Progenitor cell of endocrine pancreas (in vitro differentiated cells): ENCODE measurements around the gene RASGEF1C. TPM values are rescaled to one million over a fixed set of nuclear protein-coding genes. Genes with fewer than 3 reads are reported as not detected.

Experiments
- DNase-seq: peaks from one replicate; pipeline ENCODE4 v3.0.0; 2021; ENCODE audit warnings: low spot score; ENCODE audit not compliant: unreplicated experiment
- H3K27ac Mint-ChIP-seq: 2 replicates; pipeline ENCODE4 v1.8.0; 2021; ENCODE audit warnings: mild to moderate bottlenecking, moderate library complexity, mixed read lengths
- H3K27me3 Mint-ChIP-seq: 2 replicates; pipeline ENCODE4 v1.8.0; 2021; ENCODE audit warnings: mixed read lengths
- H3K36me3 Mint-ChIP-seq: 2 replicates; pipeline ENCODE4 v1.8.0; 2022; ENCODE audit warnings: mixed read lengths; ENCODE audit not compliant: insufficient read depth
- H3K4me1 Mint-ChIP-seq: 2 replicates; pipeline ENCODE4 v1.8.0; 2021; ENCODE audit warnings: low read depth, mixed read lengths
- H3K4me3 Mint-ChIP-seq: 2 replicates; pipeline ENCODE4 v1.8.0; 2021; ENCODE audit warnings: low read depth, mild to moderate bottlenecking, moderate library complexity, mixed read lengths
- H3K9me3 Mint-ChIP-seq: 2 replicates; pipeline ENCODE4 v1.8.0; 2021; ENCODE audit warnings: low read depth, mixed read lengths
- total RNA-seq: library from RNA; stranded (reverse); gene quantifications from 2 replicates; pipeline ENCODE4 v1.2.1, GENCODE V29; 2021
- TF ChIP-seq, protein P1 (sequence below): fragments of 200-600 bp; sonication (generic); IDR thresholded peaks from one replicate; pipeline ENCODE4 v1.5.0; 2021; ENCODE audit warnings: antibody characterized with exemption, mild to moderate bottlenecking; ENCODE audit not compliant: unreplicated experiment

The RASGEF1C gene
- total RNA-seq, 1 donor from 2014 or later: 1.3 TPM

DNA sequence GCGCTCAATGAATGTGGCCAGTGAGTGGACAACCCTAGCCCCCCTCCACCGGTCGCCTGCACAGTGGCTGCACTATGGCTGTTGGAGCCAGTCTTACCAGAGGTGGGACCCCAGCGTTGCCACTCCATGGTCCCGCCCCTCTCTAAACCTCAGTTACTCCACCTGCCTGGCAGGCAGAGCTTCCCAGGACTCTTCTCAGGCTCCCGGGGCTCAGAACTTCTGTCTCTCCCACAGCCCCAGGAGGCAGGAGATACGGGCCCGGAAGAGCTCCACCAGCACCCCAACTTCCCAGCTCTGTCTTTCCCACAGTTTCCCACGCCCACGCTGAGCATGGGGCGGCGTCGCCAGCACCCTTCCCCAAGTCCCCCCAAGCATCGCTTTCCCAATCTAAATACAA, 975 bp downstream of the RASGEF1C start:
- Mint-ChIP-seq H3K9me3 (no peaks in the 10 kb centered on the region), H3K4me1 (peaks cover 1% of the 10 kb centered on the region), H3K27ac (no peak overlapping the region), H3K27me3 (peaks cover 36% of the 10 kb centered on the region), H3K36me3 (no peaks in the 10 kb centered on the region), H3K4me3 (peak overlapping the region; percentile 55)
- TF ChIP-seq, protein P1, sequence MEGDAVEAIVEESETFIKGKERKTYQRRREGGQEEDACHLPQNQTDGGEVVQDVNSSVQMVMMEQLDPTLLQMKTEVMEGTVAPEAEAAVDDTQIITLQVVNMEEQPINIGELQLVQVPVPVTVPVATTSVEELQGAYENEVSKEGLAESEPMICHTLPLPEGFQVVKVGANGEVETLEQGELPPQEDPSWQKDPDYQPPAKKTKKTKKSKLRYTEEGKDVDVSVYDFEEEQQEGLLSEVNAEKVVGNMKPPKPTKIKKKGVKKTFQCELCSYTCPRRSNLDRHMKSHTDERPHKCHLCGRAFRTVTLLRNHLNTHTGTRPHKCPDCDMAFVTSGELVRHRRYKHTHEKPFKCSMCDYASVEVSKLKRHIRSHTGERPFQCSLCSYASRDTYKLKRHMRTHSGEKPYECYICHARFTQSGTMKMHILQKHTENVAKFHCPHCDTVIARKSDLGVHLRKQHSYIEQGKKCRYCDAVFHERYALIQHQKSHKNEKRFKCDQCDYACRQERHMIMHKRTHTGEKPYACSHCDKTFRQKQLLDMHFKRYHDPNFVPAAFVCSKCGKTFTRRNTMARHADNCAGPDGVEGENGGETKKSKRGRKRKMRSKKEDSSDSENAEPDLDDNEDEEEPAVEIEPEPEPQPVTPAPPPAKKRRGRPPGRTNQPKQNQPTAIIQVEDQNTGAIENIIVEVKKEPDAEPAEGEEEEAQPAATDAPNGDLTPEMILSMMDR: no peak
- no peak for DNase-seq

DNA sequence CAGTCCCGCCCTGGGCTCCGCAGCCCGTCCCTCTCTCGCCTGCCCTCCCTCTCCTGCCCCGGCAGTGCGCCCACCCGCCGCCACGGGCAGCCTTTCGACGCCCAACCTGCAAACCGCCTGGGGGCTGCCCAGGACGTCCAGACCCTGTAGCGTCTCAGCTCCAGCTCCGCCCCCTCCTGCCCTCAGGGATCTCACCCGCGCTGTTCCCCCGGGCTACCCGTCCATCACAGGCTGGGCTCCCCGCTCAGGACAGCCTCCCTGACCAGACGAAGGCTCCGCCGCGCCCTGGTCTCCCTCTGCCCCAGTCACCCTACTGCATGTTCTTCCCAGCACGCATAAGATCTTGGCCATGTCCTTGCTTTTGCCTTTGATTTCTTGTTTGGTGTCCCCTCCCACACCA, 1.4 kb downstream of the RASGEF1C start:
- Mint-ChIP-seq H3K4me1 (peaks cover 1% of the 10 kb centered on the region), H3K27ac (no peak overlapping the region), H3K9me3 (no peaks in the 10 kb centered on the region), H3K4me3 (peak overlapping the region; percentile 23), H3K27me3 (peaks cover 34% of the 10 kb centered on the region), H3K36me3 (no peaks in the 10 kb centered on the region)
- DNase-seq: no peak
- TF ChIP-seq, protein P1: no peak

DNA sequence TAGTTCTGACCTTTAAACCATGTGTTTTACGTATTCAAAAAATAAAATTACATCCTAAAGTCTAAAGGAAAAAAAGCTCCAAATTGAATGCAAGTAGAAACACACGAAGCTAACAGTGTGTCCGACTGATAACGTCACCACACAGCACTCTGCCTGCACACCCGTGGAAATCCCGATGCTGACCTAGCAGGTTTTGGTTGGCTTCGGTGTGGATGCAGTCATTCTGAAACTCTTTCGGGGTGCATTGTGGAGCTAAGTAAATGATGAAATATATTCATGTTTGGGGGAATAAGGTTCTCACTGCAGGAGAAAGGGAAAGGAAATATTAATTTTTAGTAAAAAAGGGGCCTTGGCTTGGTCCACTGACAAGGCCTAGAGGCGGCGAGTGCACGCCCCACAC, 2.0 kb downstream of the RASGEF1C start:
- H3K4me1 Mint-ChIP-seq: peaks cover 1% of the 10 kb centered on the region

DNA sequence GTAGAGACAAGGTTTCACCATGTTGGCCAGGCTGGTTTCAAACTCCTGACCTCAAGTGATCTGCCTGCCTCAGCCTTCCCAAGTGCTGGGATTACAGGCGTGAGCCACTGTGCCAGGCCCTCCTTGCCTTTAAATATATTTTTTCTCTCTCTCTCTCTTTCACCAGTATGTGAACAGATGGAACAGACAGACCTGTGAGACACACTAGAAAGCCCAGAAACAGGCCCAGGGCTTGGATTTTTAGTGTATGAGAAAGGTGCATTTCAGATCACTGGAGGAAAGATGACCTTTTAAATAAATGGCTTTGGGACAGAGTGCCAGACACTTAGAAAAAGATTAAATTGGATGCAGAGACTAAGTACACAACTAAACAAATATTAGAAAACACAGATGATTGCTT, 3.1 kb downstream of the RASGEF1C start:
- Mint-ChIP-seq H3K4me1 (peaks cover 1% of the 10 kb centered on the region), H3K27ac (no peak overlapping the region), H3K4me3 (no peak overlapping the region), H3K27me3 (peaks cover 29% of the 10 kb centered on the region), H3K9me3 (no peaks in the 10 kb centered on the region), H3K36me3 (no peaks in the 10 kb centered on the region)
- DNase-seq: no peak
- TF ChIP-seq, protein P1: no peak

More for the DNA sequence above, 2.0 kb downstream of the RASGEF1C start:
- Mint-ChIP-seq H3K9me3 (no peaks in the 10 kb centered on the region), H3K27me3 (peaks cover 31% of the 10 kb centered on the region), H3K36me3 (no peaks in the 10 kb centered on the region), H3K27ac (no peak overlapping the region), H3K4me3 (peak overlapping the region; percentile 54)
- TF ChIP-seq, protein P1: no peak
- DNase-seq: no peak

DNA sequence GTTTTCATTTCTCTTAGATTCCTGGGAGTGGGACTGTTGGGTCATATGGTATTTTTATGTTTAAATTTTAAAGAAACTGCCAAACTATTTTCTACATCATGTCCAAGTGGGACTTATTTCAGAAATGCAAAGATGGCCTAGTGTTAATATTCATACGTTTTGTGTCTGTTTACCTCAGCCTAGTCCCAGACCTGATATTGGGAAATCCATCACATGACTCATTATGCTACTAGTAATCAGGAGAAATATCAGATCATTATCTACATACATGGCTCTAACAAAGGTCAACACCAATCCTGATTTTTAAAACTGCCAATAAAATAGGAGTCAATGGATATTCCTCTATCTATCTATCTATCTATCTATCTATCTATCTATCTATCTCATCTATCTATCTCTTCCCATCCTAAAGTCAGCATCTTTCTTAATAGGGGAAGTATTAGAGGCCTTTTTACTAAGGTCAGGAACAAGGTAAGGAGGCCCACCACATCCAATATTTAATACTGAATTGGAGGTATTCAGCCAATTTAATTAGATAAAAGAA, 4.7 kb downstream of the RASGEF1C start:
- Mint-ChIP-seq H3K9me3 (no peaks in the 10 kb centered on the region), H3K36me3 (no peaks in the 10 kb centered on the region), H3K27ac (no peak overlapping the region), H3K4me1 (peaks cover 1% of the 10 kb centered on the region), H3K27me3 (peaks cover 23% of the 10 kb centered on the region), H3K4me3 (no peak overlapping the region)
- DNase-seq: no peak
- TF ChIP-seq, protein P1: no peak
